Choroid plexus epithelial cell (primary cell): Measurements from ENCODE around the gene MSH5.

Experiments used
- DNase-seq: peaks from one replicate; pipeline ENCODE4 v3.0.0-alpha.2; 2010; ENCODE audit warnings: low read depth
- H3K4me3 ChIP-seq: 2 replicates; pipeline ENCODE4 v1.5.1; 2011; ENCODE audit warnings: low read depth, mild to moderate bottlenecking, control low read depth, low read length, moderate library complexity
- CTCF ChIP-seq: conservative IDR thresholded peaks from 2 replicates; pipeline ENCODE4 v1.5.1; 2011; ENCODE audit warnings: low read depth, mild to moderate bottlenecking, control low read depth, inconsistent platforms, low read length, moderate library complexity

MSH5 gene

GRCh38 chr6:31732029-31732428 is 7.8 kb upstream of the MSH5 start:
- no peak overlapping the region for H3K4me3 ChIP-seq
- DNase-seq, result no peak
- no peak for TF ChIP-seq CTCF

GRCh38 chr6:31733734-31734133 is 6.1 kb upstream of the MSH5 start:
- peak overlapping the region; percentile 91 for H3K4me3 ChIP-seq
- TF ChIP-seq CTCF, result no peak
- no peak for DNase-seq

DNA sequence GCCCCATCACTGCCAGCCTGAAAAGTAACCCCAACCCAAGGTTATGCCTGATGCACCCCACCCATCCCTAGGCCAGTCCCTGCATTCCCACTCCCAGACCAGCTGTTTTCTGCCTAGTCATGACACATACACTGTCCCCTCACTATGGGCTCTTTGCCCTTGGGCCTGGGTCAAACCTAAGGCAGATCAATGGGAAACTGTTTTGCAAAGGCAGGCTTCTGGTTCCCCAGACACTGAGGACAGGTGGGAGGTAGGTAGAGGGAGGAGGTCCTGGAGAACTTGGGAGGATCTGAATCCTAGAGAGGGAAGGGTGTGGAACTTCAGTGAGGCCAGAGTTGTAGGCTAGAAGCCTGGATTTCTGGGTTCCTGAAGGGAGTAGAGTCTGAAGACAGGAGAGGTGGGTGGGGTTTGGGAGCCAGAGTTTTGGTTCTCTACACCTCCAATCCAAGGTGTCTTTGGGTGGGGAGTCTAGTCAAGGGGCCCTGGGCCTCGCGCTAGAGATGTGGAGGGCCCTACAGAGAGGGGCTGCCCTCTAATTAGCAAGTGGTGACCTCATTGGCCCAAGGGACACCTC is 5.5 kb upstream of the MSH5 start:
- peak overlapping the region; percentile 91 for H3K4me3 ChIP-seq

DNA sequence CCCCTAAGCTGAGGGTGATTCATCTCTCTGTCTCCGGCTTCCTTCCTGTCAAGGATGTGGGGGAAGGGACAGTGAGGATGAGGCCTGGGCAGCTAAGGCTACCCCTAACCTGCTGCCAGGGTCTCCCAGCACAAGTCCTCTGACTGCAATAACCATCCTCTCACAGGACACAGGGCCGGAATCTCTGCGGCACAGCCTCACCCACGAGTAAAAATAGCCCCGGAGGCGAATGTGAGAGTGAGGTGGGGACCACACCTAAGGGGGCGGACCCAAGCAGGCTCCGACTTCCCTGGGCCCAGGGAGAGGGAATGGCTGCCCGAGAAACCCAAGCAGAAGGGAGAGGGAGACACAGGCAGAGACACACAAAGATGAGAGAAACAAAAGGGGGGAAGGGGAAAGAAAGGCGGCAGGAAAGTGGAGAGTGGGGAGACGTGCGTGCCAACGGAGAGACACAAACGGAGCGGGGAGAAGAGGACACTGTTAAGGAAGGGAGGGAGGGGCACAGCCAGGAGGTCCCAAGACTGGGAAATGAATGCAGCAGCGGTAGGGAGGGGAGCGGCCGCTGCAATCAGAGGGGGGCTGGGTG is 4.9 kb upstream of the MSH5 start:
- no peak for TF ChIP-seq CTCF
- peak overlapping the region; percentile 91 for H3K4me3 ChIP-seq
- DNase-seq, result peak; percentile 61

More for the DNA sequence above, 5.5 kb upstream of the MSH5 start:
- no peak for DNase-seq
- TF ChIP-seq CTCF, result no peak

GRCh38 chr6:31736021-31736767 is 3.6 kb upstream of the MSH5 start, which contains the start of gene CLIC1:
CLIC1 (minus strand) TSS chr6:31736530; CDS start chr6:31736300, 230 bp downstream.
- peak within 1 kb of the TSS; percentile 91 for H3K4me3 ChIP-seq
- DNase-seq, result peak; percentile 82
- no peak for TF ChIP-seq CTCF

- DNase-seq, result no peak
- no peak for TF ChIP-seq CTCF
These were observed 3.0 kb upstream of the MSH5 start for GRCh38 chr6:31736768-31737314.

More at GRCh38 chr6:31736768-31737314, 3.0 kb upstream of the MSH5 start:
- H3K4me3 ChIP-seq, result peak overlapping the region; percentile 91
